Body of pancreas (tissue), 4 donors: ENCODE measurements around the gene CDK5RAP2. TPM values are rescaled to one million over a fixed set of nuclear protein-coding genes. Genes with fewer than 3 reads are reported as not detected.

Source experiments
- ATAC-seq: fragments of 150-250 bp; one replicate; pipeline ENCODE4 v1.9.1; 2016
- DNase-seq, 4 donors: peaks; one replicate each; pipeline ENCODE4 v3.0.0-alpha.2; 2019
- H3K27ac ChIP-seq, 4 donors: fragments of 200-600 bp; sonication (generic); 1 replicate in 3 of 4; 2 replicates in 1 of 4; pipeline versions ENCODE4 v1.5.1 to v1.6.1; 2016 to 2019; ENCODE audit warnings: mild to moderate bottlenecking in 1 of 4, mixed read lengths in 1 of 4, moderate library complexity in 1 of 4
- H3K27me3 ChIP-seq, 2 donors: fragments of 200-600 bp; sonication (generic); one replicate each; pipeline ENCODE4 v1.6.0; 2016; ENCODE audit warnings: mild to moderate bottlenecking in 1 of 2
- H3K36me3 ChIP-seq, 2 donors: fragments of 200-600 bp; sonication (generic); replicated peaks in 1 of 2; 2 replicates each; pipeline ENCODE4 v1.5.1; 2016; ENCODE audit warnings: low read depth in 2 of 2; ENCODE audit not compliant: insufficient read depth in 1 of 2
- H3K4me1 ChIP-seq: fragments of 200-600 bp; sonication (generic); one replicate; pipeline ENCODE4 v1.6.0; 2016
- H3K4me3 ChIP-seq, 2 donors: fragments of 200-600 bp; sonication (generic); 1 replicate in 1 of 2; 2 replicates in 1 of 2; pipeline ENCODE4 v1.5.1; 2016 to 2019
- H3K9me3 ChIP-seq, 3 donors: fragments of 200-600 bp; sonication (generic); 1 replicate in 2 of 3; 2 replicates in 1 of 3; pipeline ENCODE4 v1.5.1; 2016
- CTCF ChIP-seq, 7 experiments: fragments of 450-650 bp in 4 of 7; fragments of 200-600 bp in 3 of 7; sonication (generic) in 3 of 7; IDR thresholded peaks; one replicate each; pipeline ENCODE4 v1.5.1; 2016 to 2019; ENCODE audit warnings: antibody characterized with exemption in 7 of 7
- POLR2A ChIP-seq, 3 donors: fragments of 450-650 bp; IDR thresholded peaks; one replicate each; pipeline ENCODE4 v1.6.1; 2016; ENCODE audit warnings: antibody characterized with exemption in 3 of 3, mild to moderate bottlenecking in 2 of 3
- WGBS, 2 donors: methylation state at CpG; one replicate each; pipeline ENCODE4 v1.1.5; 2017; 5-methylcytosine and 5-hydroxymethylcytosine counted together
- intact Hi-C: fragments of 100-400 bp; cut with DNase I; formaldehyde crosslinking; loops from one replicate; pipeline ENCODE4 v1.15.1; 2023
- total RNA-seq, 2 donors: library from RNA; depleted of rRNA; stranded (reverse); fragments of >200 nt; gene quantifications; one replicate each; pipeline ENCODE4 v1.1.0, GENCODE V29; 2016

The CDK5RAP2 gene
- total RNA-seq, 2 donors from 2014 or later = 21.5 to 45.5 TPM

GRCh38 chr9:120345379-120345778 is 234.6 kb downstream of the CDK5RAP2 start:
- no peak overlapping the region for H3K4me3 ChIP-seq
- H3K4me1 ChIP-seq = no peaks in the 10 kb centered on the region
- no peaks in the 10 kb centered on the region for H3K9me3 ChIP-seq
- intact Hi-C loops = no loop called here
- H3K27ac ChIP-seq = no peak overlapping the region
- TF ChIP-seq POLR2A (IDR thresholded peaks at IDR 0.05) = no peak
- TF ChIP-seq CTCF (IDR thresholded peaks at IDR 0.05) = no peak
- H3K36me3 ChIP-seq = no peaks in the 10 kb centered on the region
- no peak for DNase-seq
- no peaks in the 10 kb centered on the region for H3K27me3 ChIP-seq
- WGBS, 2 donors = 67 to 78% methylated on average over 2 of the region's 2 CpGs
- ATAC-seq = no peak

GRCh38 chr9:120344230-120344629 is 235.7 kb downstream of the CDK5RAP2 start:
- ATAC-seq = no peak
- H3K27ac ChIP-seq = no peak overlapping the region

GRCh38 chr9:120343416-120343815 is 236.6 kb downstream of the CDK5RAP2 start:
- H3K27me3 ChIP-seq = no peaks in the 10 kb centered on the region
- WGBS, 2 donors = 88 to 90% methylated on average over 2 of the region's 2 CpGs
- H3K9me3 ChIP-seq = no peaks in the 10 kb centered on the region
- H3K4me3 ChIP-seq = no peak overlapping the region
- H3K4me1 ChIP-seq = no peaks in the 10 kb centered on the region
- TF ChIP-seq CTCF (IDR thresholded peaks at IDR 0.05) = no peak
- TF ChIP-seq POLR2A (IDR thresholded peaks at IDR 0.05) = no peak
- H3K36me3 ChIP-seq = no peaks in the 10 kb centered on the region
- DNase-seq (no peak), ATAC-seq (no peak)
- intact Hi-C loops = no loop called here
- H3K27ac ChIP-seq = no peak overlapping the region

More at GRCh38 chr9:120344230-120344629, 235.7 kb downstream of the CDK5RAP2 start:
- no peaks in the 10 kb centered on the region for H3K9me3 ChIP-seq
- intact Hi-C loops = no loop called here
- WGBS, 2 donors = 82 to 87% methylated on average over 2 of the region's 2 CpGs
- H3K4me1 ChIP-seq = no peaks in the 10 kb centered on the region
- no peaks in the 10 kb centered on the region for H3K27me3 ChIP-seq
- H3K36me3 ChIP-seq = no peaks in the 10 kb centered on the region
- DNase-seq = no peak
- no peak overlapping the region for H3K4me3 ChIP-seq
- TF ChIP-seq POLR2A (IDR thresholded peaks at IDR 0.05) = no peak
- no peak for TF ChIP-seq CTCF (IDR thresholded peaks at IDR 0.05)

Other genes with a start within 250 kb of the CDK5RAP2 start
- 1 to 10 TPM; 9.6 to 9.9 TPM for gene MEGF9, start 134.3 kb upstream of the CDK5RAP2 start, total RNA-seq
- gene FBXW2, start 213.2 kb upstream of the CDK5RAP2 start, total RNA-seq = 10 to 100 TPM; 16.6 to 19.1 TPM